Hippocampal formation (tissue), 2 donors: ENCODE results near the gene GARNL3.

ENCODE experiments used
- DNase-seq, 2 donors: peaks; one replicate each; lab custom pipeline; 2025; lab: John Stamatoyannopoulos, UW

GARNL3 gene

GRCh38 chr9:127386981-127387380, 122.4 kb downstream of the GARNL3 start:
- no peak for DNase-seq

GRCh38 chr9:127388037-127388855, 123.7 kb downstream of the GARNL3 start:
- DNase-seq, result peak in 1 of 2 donors; percentile 14

GRCh38 chr9:127388856-127389238, 124.3 kb downstream of the GARNL3 start:
- no peak for DNase-seq

GRCh38 chr9:127389381-127390247, 125.0 kb downstream of the GARNL3 start:
- DNase-seq, result no peak

GRCh38 chr9:127390248-127390545, 125.6 kb downstream of the GARNL3 start:
- DNase-seq, result no peak

- no peak for DNase-seq
These were observed 126.0 kb downstream of the GARNL3 start for GRCh38 chr9:127390563-127390962.

GRCh38 chr9:127392166-127392565, 127.6 kb downstream of the GARNL3 start:
- no peak for DNase-seq

- no peak for DNase-seq
These were observed 128.4 kb downstream of the GARNL3 start for GRCh38 chr9:127392976-127393375.

- no peak for DNase-seq
These were observed 129.1 kb downstream of the GARNL3 start for GRCh38 chr9:127393645-127394044.

GRCh38 chr9:127395497-127396252, 131.1 kb downstream of the GARNL3 start:
- DNase-seq, result no peak

GRCh38 chr9:127396253-127396807, 131.8 kb downstream of the GARNL3 start:
- DNase-seq, result no peak

GRCh38 chr9:127396808-127397645, 132.5 kb downstream of the GARNL3 start, which contains the start of gene SLC2A8:
Gene SLC2A8 (plus strand): TSS chr9:127397169. CDS start chr9:127397231, 62 bp downstream.
- peak; percentile 100 for DNase-seq

- DNase-seq, result no peak
These were observed 133.2 kb downstream of the GARNL3 start for GRCh38 chr9:127397646-127398274.

- DNase-seq, result no peak
These were observed 133.7 kb downstream of the GARNL3 start for GRCh38 chr9:127398275-127398647.

- DNase-seq, result no peak
These were observed 134.3 kb downstream of the GARNL3 start for GRCh38 chr9:127398715-127399400.

GRCh38 chr9:127399736-127400269, 135.2 kb downstream of the GARNL3 start:
- DNase-seq, result no peak

- DNase-seq, result no peak
These were observed 138.0 kb downstream of the GARNL3 start for GRCh38 chr9:127402401-127403090.

- no peak for DNase-seq
These were observed 139.1 kb downstream of the GARNL3 start for GRCh38 chr9:127403507-127404192.

GRCh38 chr9:127404631-127405030, 140.1 kb downstream of the GARNL3 start:
- no peak for DNase-seq
